Astrocyte of the cerebellum (primary cell): ENCODE results near the gene TMEM59L.
A peak's percentile ranks its signal among the peaks of the same experiment; 100 is the strongest.

Source experiments
- DNase-seq: peaks from one replicate; pipeline ENCODE4 v3.0.0-alpha.2; 2011; ENCODE audit warnings: low read depth
- H3K4me3 ChIP-seq: 2 replicates; pipeline ENCODE4 v1.5.1; 2011; ENCODE audit warnings: mild to moderate bottlenecking, low read depth, low read length, moderate library complexity
- CTCF ChIP-seq: IDR thresholded peaks from 2 replicates; pipeline ENCODE4 v1.5.1; 2012; ENCODE audit warnings: low read length, low read depth, moderate library complexity, mild to moderate bottlenecking; ENCODE audit errors: missing control alignments
- in situ Hi-C: cut with HindIII; loops from 2 replicates; pipeline ENCODE4 v1.10.0; 2017; ENCODE audit warnings: low sequenced_read_pairs

Gene TMEM59L

DNA sequence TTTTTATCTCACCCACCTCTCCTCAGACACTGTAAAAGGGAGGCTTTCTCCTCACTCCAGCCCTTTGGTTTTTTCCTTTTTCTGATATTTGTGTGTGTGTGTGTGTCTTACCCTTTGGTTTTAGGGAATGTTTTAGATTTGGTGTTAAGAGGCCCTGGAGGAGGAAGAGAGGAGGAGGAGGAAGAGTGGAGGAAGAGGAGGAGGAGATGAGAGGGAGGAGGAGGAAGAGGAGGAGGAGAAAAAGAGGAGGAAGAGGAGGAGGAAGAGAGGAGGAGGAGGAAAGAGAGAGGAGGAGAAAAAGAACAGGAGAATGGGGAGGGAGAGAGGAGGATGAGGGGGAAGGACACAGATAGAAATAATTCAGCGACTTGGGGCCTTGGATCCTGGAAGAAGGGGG lies 34.7 kb downstream of the TMEM59L start:
- in situ Hi-C loops: no loop called here
- H3K4me3 ChIP-seq: no peak overlapping the region
- no peak for TF ChIP-seq CTCF
- DNase-seq: no peak

DNA sequence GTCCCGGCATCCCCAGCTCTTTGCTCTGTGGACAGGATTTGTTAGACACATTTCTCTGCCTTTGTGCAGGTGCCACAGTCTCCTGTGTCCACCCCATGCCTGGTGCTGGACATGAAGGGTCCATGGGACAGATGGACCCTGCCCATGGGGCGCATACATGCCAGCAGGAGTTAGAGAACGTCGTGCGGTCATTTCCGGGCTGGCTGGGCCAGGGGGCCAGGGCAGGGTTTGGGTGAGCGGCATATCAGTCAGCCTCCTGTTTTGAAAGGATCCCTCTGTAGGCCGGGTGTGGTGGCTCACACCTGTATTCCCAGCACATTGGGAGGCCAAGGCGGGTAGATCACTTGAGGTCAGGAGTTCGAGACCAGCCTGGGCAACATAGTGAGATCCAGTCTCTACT lies 35.1 kb downstream of the TMEM59L start:
- DNase-seq: no peak
- no peak for TF ChIP-seq CTCF
- in situ Hi-C loops: no loop called here

DNA sequence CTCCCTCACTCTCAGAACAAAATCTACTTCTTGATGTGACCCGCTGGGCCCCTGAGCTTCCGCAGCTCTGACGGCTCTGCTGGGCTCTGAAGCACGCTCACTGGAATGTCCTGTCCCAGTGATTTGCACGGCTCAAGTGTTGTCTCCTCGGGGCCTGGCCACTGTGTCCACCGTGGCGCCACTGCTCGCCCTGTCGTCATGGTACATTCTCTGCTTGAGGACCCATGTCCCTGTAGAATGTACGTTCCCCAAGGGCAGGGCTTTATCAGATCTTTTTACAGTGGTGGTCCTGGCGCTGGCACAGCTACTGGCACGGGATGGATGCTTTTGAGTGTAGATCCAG lies 36.3 kb downstream of the TMEM59L start:
- TF ChIP-seq CTCF: no peak
- DNase-seq: no peak
- in situ Hi-C loops: no loop called here
- H3K4me3 ChIP-seq: no peak overlapping the region

More for the DNA sequence above, 35.1 kb downstream of the TMEM59L start:
- H3K4me3 ChIP-seq: no peak overlapping the region

- H3K4me3 ChIP-seq: no peak overlapping the region
- in situ Hi-C loops: no loop called here
- peak; percentile 38 for DNase-seq
- no peak for TF ChIP-seq CTCF
Observed at GRCh38 chr19:18649371-18650020, 36.8 kb downstream of the TMEM59L start.

- H3K4me3 ChIP-seq: no peak overlapping the region
- in situ Hi-C loops: no loop called here
- DNase-seq: peak; percentile 23
- no peak for TF ChIP-seq CTCF
Observed at GRCh38 chr19:18650021-18650390, 37.3 kb downstream of the TMEM59L start.

DNA sequence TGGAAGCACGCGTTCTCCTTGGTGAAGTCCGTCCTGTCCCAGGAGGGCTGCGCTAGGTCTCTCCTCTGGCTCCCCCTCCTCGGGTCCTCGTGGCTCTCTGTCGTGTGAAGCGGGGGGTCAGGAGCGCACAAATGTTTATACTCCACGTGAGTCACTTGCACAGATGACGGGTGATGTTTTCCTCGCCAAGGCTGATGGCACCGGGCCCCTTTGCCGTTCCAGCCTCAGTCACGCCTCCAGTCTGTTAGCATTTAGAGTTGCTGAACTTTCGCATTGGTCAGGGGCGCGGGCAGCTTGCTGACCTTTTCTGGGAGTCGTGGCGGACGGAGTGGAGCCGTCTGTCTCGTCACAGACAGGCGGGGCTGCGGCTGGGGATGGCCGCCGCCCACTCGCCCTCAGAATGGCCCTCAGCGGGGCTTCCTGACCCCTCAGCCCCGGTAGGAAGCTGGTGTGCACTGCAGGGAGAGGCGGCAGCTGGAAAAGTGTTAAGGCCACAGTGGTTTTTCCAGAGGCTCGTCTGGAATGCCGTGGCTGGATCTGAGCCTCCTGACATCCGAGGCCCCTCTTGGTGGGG lies 37.9 kb downstream of the TMEM59L start:
- no peak overlapping the region for H3K4me3 ChIP-seq
- DNase-seq: peak; percentile 32
- no peak for TF ChIP-seq CTCF
- in situ Hi-C loops: no loop called here
